Esophagus squamous epithelium (tissue), 5 donors: ENCODE measurements around the gene NLGN1. TPM values are rescaled to one million over a fixed set of nuclear protein-coding genes. Genes with fewer than 3 reads are reported as not detected.

ENCODE experiments used
- DNase-seq: peaks from one replicate; lab custom pipeline; 2025; lab: John Stamatoyannopoulos, UW
- H3K27ac ChIP-seq, 4 donors: fragments of 200-600 bp; sonication (generic); one replicate each; pipeline ENCODE4 v1.5.1; 2016 to 2019; ENCODE audit warnings: mild to moderate bottlenecking in 1 of 4
- H3K27me3 ChIP-seq, 4 donors: fragments of 200-600 bp; sonication (generic); 1 replicate in 3 of 4; 2 replicates in 1 of 4; pipeline versions ENCODE4 v1.5.1 to v1.6.0; 2017 to 2021; ENCODE audit warnings: antibody characterized with exemption in 1 of 4
- H3K36me3 ChIP-seq, 3 donors: fragments of 200-600 bp; sonication (generic); one replicate each; pipeline ENCODE4 v1.5.1; 2016 to 2019
- H3K4me1 ChIP-seq, 3 donors: fragments of 200-600 bp; sonication (generic); one replicate each; pipeline ENCODE4 v1.5.1; 2017 to 2019
- H3K4me3 ChIP-seq, 4 donors: fragments of 200-600 bp; sonication (generic); 1 replicate in 3 of 4; 2 replicates in 1 of 4; pipeline ENCODE4 v1.5.1; 2016 to 2019; ENCODE audit warnings: mild to moderate bottlenecking in 2 of 4, moderate library complexity in 1 of 4
- H3K9me3 ChIP-seq, 3 donors: fragments of 200-600 bp; sonication (generic); one replicate each; pipeline ENCODE4 v1.5.1; 2016 to 2019
- POLR2A ChIP-seq, 4 donors: fragments of 450-650 bp; IDR thresholded peaks; one replicate each; pipeline ENCODE4 v1.6.1; 2017; ENCODE audit warnings: antibody characterized with exemption in 4 of 4, mild to moderate bottlenecking in 4 of 4, moderate library complexity in 3 of 4
- WGBS, 2 donors: methylation state at CpG; one replicate each; pipeline ENCODE4 v1.1.5; 2018; 5-methylcytosine and 5-hydroxymethylcytosine counted together
- intact Hi-C: fragments of 100-400 bp; cut with DNase I; formaldehyde crosslinking; loops from one replicate; pipeline ENCODE4 v1.15.0; 2022
- total RNA-seq, 4 donors: library from RNA; depleted of rRNA; stranded (reverse); fragments of >200 nt; gene quantifications; one replicate each; pipeline ENCODE4 v1.1.0, GENCODE V29; 2016
- TF ChIP-seq, protein P1 (sequence below), 6 experiments: fragments of 450-650 bp in 4 of 6; fragments of 200-600 bp in 2 of 6; sonication (generic) in 2 of 6; IDR thresholded peaks; one replicate each; pipeline ENCODE4 v1.5.1; 2016 to 2019; ENCODE audit warnings: antibody characterized with exemption in 6 of 6, mild to moderate bottlenecking in 4 of 6, moderate library complexity in 4 of 6
- donor health status: DM: yes; HTN: yes; CAD: no.

The NLGN1 gene
- total RNA-seq, 4 donors from 2014 or later, result 0.34 to 12.6 (median 2.9) TPM

DNA sequence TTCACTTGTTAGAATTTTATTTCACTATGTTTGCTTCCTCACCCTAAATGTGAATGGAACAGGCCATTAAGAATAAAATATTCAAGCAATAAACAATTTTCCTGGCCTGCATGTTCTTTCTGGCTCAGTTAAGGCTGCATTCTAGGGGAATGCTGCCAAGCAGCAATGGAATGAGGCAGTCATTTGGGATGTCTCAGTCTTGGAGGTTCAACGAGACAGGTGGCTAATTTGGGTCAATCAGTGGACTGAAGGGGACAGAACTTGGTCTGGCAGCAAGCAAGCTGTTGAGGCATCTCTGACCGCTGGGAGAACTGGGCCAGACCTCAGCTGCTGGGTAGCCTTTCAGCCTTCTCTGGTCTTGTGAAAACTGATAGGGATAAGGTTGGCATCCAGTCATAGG, 241.6 kb downstream of the NLGN1 start:
- 53 to 68% methylated on average over 2 of the region's 2 CpGs for WGBS, 2 donors

DNA sequence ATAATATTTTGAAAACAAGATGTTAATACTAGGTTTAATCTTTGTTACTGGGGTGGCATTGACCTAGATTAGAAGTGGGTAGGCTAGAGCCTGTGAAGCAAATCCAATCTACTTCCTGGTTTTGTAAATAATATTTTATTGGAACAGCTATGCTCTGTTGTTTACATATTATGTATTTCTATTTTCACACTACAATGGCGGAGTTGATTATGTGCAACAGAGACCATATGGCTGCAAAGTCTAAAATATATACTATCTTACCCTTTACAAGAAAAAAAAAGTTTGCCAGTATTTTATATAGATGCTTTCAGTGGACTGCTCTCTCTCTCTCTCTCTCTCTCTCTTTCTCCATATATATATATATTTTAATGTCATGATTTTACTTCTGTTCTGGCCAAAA, 244.2 kb downstream of the NLGN1 start:
- H3K4me3 ChIP-seq, result no peak overlapping the region
- no peaks in the 10 kb centered on the region for H3K9me3 ChIP-seq
- no peak for DNase-seq
- intact Hi-C loops, result no loop called here
- no peak overlapping the region for H3K27ac ChIP-seq
- no peaks in the 10 kb centered on the region for H3K36me3 ChIP-seq
- no peaks in the 10 kb centered on the region for H3K4me1 ChIP-seq
- 79 to 96% methylated on average over 1 of the region's 1 CpG for WGBS, 2 donors
- TF ChIP-seq, protein P1, sequence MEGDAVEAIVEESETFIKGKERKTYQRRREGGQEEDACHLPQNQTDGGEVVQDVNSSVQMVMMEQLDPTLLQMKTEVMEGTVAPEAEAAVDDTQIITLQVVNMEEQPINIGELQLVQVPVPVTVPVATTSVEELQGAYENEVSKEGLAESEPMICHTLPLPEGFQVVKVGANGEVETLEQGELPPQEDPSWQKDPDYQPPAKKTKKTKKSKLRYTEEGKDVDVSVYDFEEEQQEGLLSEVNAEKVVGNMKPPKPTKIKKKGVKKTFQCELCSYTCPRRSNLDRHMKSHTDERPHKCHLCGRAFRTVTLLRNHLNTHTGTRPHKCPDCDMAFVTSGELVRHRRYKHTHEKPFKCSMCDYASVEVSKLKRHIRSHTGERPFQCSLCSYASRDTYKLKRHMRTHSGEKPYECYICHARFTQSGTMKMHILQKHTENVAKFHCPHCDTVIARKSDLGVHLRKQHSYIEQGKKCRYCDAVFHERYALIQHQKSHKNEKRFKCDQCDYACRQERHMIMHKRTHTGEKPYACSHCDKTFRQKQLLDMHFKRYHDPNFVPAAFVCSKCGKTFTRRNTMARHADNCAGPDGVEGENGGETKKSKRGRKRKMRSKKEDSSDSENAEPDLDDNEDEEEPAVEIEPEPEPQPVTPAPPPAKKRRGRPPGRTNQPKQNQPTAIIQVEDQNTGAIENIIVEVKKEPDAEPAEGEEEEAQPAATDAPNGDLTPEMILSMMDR (IDR thresholded peaks at IDR 0.05), result no peak
- TF ChIP-seq POLR2A (IDR thresholded peaks at IDR 0.05), result no peak
- H3K27me3 ChIP-seq, result no peaks in the 10 kb centered on the region

More for the DNA sequence above, 241.6 kb downstream of the NLGN1 start:
- no peaks in the 10 kb centered on the region for H3K9me3 ChIP-seq
- H3K27ac ChIP-seq, result no peak overlapping the region
- TF ChIP-seq, protein P1 (IDR thresholded peaks at IDR 0.05), result no peak
- no peak for TF ChIP-seq POLR2A (IDR thresholded peaks at IDR 0.05)
- no peaks in the 10 kb centered on the region for H3K36me3 ChIP-seq
- intact Hi-C loops, result no loop called here
- no peak overlapping the region for H3K4me3 ChIP-seq
- DNase-seq, result no peak
- H3K27me3 ChIP-seq, result no peaks in the 10 kb centered on the region
- H3K4me1 ChIP-seq, result no peaks in the 10 kb centered on the region

DNA sequence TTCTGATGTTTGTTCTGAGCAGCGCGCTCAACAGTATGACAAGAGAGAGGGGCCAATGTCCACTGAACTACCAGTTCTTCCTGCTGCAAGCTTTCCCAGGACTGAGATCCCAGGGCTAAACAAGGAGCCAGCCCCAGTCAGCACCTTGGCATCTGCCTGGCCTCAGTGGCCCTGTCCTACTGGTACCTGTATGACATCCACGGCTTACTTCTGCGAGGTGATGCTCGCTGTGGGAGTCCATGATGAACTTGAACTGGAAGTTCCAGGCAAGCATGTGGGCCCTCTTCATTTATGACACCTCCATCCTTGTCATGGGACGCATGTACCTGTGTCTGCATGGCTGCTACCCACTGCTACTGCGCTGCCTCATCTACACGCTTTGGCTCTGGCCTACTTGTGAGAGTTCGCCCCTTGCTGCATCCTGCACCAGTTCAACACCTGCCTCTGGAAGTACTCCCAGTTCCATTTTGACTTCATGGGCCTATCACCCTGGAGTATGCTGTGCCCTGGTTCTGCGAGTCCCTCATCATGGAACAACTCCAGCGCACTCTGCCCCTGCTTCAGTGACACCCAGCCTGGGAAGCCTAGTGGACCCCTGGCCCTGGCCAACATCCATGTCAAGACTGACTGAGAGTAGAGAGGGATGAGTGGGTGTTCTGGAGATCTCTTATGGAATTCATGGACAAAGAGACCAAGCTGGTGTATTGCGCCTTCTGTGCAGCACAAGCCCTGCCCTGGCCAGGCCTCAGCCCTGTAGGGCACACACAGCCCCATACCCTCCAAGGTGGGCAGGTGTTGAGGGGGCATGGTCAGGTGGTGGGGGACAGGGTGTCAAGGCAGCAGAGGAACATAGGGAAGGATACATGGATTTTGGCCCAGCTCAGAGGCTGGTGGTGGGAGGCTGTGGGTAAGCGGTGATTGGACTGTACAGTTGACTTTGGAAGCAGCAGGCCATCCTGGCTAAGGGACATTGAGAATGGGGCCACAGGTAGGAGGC, 246.8 kb downstream of the NLGN1 start:
- intact Hi-C loops, result no loop called here
- H3K4me1 ChIP-seq, result no peaks in the 10 kb centered on the region
- H3K4me3 ChIP-seq, result no peak overlapping the region
- no peaks in the 10 kb centered on the region for H3K36me3 ChIP-seq
- no peaks in the 10 kb centered on the region for H3K9me3 ChIP-seq
- 93 to 94% methylated on average over 8 to 11 of the region's 13 CpGs for WGBS, 2 donors
- no peak for TF ChIP-seq POLR2A (IDR thresholded peaks at IDR 0.05)
- TF ChIP-seq, protein P1 (IDR thresholded peaks at IDR 0.05), result no peak
- no peaks in the 10 kb centered on the region for H3K27me3 ChIP-seq
- H3K27ac ChIP-seq, result no peak overlapping the region
- DNase-seq, result no peak

- no peak for DNase-seq
- intact Hi-C loops, result no loop called here
- no peak overlapping the region for H3K27ac ChIP-seq
Measured at GRCh38 chr3:173650596-173650995, 253.1 kb downstream of the NLGN1 start.

More at GRCh38 chr3:173650596-173650995, 253.1 kb downstream of the NLGN1 start:
- no peaks in the 10 kb centered on the region for H3K4me1 ChIP-seq
- no peak for TF ChIP-seq POLR2A (IDR thresholded peaks at IDR 0.05)
- TF ChIP-seq, protein P1 (IDR thresholded peaks at IDR 0.05), result no peak
- H3K36me3 ChIP-seq, result no peaks in the 10 kb centered on the region
- H3K4me3 ChIP-seq, result no peak overlapping the region
- WGBS, 2 donors, result 35 to 38% methylated on average over 1 of the region's 1 CpG
- no peaks in the 10 kb centered on the region for H3K27me3 ChIP-seq
- no peaks in the 10 kb centered on the region for H3K9me3 ChIP-seq
